ENCODE measurements around the gene NEAT1.

Gene NEAT1

DNA sequence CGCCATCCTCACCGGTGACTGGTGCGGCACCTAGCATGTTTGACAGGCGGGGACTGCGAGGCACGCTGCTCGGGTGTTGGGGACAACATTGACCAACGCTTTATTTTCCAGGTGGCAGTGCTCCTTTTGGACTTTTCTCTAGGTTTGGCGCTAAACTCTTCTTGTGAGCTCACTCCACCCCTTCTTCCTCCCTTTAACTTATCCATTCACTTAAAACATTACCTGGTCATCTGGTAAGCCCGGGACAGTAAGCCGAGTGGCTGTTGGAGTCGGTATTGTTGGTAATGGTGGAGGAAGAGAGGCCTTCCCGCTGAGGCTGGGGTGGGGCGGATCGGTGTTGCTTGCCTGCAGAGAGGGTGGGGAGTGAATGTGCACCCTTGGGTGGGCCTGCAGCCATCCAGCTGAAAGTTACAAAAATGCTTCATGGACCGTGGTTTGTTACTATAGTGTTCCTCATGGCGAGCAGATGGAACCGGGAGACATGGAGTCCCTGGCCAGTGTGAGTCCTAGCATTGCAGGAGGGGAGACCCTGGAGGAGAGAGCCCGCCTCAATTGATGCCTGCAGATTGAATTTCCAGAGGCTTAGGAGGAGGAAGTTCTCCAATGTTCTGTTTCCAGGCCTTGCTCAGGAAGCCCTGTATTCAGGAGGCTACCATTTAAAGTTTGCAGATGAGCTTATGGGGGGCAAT lies 1.1 kb downstream of the NEAT1 start:
- no peak for DNase-seq (ENCODE audit: low read depth)

DNA sequence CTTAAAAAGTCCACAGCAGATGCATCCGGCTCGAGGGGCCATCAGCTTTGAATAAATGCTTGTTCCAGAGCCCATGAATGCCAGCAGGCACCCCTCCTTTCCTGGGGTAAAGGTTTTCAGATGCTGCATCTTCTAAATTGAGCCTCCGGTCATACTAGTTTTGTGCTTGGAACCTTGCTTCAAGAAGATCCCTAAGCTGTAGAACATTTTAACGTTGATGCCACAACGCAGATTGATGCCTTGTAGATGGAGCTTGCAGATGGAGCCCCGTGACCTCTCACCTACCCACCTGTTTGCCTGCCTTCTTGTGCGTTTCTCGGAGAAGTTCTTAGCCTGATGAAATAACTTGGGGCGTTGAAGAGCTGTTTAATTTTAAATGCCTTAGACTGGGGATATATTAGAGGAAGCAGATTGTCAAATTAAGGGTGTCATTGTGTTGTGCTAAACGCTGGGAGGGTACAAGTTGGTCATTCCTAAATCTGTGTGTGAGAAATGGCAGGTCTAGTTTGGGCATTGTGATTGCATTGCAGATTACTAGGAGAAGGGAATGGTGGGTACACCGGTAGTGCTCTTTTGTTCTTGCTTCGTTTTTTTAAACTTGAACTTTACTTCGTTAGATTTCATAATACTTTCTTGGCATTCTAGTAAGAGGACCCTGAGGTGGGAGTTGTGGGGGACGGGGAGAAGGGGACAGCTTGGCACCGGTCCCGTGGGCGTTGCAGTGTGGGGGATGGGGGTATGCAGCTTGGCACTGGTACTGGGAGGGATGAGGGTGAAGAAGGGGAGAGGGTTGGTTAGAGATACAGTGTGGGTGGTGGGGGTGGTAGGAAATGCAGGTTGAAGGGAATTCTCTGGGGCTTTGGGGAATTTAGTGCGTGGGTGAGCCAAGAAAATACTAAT lies 1.9 kb downstream of the NEAT1 start:
- peak; percentile 60 for DNase-seq (ENCODE audit: low read depth)

DNA sequence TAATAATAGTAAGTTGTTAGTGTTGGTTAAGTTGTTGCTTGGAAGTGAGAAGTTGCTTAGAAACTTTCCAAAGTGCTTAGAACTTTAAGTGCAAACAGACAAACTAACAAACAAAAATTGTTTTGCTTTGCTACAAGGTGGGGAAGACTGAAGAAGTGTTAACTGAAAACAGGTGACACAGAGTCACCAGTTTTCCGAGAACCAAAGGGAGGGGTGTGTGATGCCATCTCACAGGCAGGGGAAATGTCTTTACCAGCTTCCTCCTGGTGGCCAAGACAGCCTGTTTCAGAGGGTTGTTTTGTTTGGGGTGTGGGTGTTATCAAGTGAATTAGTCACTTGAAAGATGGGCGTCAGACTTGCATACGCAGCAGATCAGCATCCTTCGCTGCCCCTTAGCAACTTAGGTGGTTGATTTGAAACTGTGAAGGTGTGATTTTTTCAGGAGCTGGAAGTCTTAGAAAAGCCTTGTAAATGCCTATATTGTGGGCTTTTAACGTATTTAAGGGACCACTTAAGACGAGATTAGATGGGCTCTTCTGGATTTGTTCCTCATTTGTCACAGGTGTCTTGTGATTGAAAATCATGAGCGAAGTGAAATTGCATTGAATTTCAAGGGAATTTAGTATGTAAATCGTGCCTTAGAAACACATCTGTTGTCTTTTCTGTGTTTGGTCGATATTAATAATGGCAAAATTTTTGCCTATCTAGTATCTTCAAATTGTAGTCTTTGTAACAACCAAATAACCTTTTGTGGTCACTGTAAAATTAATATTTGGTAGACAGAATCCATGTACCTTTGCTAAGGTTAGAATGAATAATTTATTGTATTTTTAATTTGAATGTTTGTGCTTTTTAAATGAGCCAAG lies 2.7 kb downstream of the NEAT1 start:
- DNase-seq (ENCODE audit: low read depth): peak; percentile 70

DNA sequence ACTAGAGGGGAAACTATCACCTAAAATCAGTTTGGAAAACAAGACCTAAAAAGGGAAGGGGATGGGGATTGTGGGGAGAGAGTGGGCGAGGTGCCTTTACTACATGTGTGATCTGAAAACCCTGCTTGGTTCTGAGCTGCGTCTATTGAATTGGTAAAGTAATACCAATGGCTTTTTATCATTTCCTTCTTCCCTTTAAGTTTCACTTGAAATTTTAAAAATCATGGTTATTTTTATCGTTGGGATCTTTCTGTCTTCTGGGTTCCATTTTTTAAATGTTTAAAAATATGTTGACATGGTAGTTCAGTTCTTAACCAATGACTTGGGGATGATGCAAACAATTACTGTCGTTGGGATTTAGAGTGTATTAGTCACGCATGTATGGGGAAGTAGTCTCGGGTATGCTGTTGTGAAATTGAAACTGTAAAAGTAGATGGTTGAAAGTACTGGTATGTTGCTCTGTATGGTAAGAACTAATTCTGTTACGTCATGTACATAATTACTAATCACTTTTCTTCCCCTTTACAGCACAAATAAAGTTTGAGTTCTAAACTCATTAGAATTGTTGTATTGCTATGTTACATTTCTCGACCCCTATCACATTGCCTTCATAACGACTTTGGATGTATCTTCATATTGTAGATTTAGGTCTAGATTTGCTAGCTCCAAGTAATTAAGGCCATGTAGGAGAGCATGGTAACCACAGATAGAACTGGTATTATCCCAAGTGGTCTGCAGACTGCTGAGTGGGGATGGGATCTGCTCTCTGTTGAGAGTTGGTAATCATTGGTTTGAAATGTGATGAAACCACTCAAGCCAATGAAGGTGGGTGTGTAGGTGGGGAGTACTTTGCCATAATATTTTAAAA lies 3.6 kb downstream of the NEAT1 start:
- no peak for DNase-seq (ENCODE audit: low read depth)

DNA sequence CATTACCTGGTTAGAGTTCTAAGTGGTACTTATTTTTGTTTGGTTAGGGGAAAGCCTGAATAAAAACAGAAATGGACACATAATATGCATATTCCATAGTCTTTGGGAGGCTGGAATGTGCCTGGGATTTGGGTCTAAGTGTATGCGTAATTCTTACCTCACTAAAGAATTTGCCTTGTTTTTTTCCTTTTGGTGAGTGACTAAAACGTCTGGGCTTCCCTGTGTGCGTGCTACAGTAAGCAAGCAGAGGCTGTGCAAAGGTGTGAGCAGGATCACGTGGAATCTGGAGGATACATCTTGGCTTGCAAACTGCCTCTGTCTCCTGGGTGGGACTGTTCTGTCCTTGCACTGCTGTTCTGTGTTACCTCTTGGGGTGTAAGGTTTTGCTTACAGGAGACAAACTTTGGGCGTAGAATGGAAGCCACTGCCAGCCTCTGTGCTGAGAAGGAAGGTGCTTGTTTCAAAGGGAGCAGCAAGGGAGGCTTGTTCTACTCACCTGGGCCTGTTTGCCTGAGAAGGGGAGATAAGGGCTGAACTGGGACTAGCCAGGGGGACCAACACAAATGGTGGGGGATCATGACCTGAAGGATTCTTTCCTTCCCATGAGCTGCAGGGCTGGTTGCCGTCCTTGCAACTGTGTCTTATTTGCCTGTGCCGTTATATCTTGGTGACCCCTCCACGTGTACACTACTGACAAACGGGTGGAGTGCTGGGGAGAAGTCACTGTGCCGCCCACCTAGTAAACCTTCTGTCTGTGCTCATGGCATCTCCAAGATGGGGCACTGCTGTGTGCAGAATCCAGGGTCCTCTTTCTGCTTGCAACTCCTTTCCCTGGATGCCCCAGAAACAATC lies 4.5 kb downstream of the NEAT1 start:
- DNase-seq (ENCODE audit: low read depth): no peak

DNA sequence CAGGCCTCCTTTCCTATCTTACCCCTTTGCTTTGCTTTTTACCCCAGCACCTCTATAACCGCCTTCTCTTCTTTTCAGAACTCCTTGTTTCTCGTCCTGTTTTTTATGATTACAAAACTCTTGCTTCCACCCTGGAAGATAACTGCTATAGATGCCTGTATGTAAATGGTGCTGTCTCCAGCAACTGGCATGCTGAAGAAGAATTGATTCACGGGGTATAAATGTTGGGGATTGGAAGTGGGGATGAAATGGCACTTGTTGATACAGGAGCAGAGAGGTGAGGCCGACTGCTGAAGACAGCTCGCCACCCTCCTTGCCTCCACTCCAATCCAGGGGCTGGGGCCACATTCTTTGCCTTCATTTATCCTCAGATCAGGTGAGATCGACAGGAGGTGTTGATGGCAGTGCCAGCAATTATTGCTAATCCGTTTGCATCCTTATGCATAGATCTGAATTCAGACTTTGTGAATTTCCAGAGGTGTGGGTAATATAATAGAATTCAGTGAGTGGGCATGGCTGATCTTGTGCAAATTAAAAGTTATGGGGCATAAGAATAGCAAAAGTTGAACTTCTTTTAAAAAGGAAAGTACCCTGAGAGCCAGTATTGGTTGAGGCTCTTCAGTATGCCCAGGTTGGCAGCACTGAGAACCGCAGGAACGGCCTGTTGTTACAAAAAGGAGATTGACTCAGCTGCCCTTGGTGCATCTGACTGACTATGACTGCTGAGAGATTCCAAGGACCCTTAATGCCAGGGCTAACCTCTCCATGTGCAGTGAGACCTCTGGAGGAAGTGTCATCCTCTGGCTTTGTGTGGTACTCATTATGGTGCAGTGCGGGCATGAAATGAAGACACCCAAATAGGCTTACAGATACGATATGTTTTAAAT lies 5.3 kb downstream of the NEAT1 start:
- DNase-seq (ENCODE audit: low read depth): no peak

DNA sequence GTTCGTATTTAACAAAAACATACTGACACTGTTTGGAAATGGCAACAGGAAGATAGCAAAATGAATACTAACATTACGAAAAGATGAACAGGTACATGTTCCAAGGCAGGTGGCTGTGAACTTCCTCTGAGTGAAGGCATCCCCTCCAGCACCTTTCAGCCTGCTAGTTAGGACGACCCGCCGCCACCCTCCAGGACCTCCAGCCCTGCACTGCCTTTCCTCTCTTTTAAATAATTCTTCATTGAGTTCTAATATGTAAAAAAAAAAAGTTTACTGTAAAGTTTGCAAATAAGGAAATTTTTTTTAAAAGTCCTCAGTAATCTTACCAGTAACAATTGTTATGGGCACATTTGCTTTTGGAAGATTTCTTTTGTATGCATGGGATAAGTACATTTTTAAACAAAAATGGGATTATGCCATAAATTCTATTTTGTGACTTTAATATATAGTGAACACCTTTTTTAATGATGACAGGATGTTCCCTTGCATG lies 6.0 kb downstream of the NEAT1 start:
- no peak for DNase-seq (ENCODE audit: low read depth)

DNA sequence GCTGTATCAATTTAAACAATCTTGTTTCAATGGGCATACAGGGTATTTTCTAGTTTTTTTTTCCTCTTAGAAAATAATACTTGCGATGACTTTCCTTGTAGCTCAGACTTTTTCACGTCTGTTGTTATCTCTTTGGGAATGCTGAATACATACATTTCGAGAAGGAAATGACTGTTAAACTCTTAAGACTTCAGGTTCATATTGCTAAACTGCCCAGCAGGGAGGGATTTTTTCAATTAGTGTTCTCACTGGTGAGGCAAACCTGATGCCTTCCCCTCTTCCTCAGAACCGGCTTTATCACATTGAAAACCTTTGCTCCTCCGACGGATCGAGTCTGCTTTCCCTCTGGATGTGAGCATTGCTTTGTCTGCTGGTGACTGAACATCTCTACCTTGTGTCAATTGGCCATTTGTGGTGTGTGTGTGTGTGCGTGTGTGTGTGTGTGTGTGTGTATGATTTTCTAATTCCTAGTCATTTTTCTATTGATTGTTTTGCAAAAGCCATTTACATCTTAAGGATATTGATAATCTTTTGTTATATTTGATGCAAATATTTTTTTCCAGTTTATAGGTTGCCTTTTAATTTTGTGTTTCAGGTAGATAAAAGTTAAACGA lies 6.6 kb downstream of the NEAT1 start:
- no peak for DNase-seq (ENCODE audit: low read depth)

DNA sequence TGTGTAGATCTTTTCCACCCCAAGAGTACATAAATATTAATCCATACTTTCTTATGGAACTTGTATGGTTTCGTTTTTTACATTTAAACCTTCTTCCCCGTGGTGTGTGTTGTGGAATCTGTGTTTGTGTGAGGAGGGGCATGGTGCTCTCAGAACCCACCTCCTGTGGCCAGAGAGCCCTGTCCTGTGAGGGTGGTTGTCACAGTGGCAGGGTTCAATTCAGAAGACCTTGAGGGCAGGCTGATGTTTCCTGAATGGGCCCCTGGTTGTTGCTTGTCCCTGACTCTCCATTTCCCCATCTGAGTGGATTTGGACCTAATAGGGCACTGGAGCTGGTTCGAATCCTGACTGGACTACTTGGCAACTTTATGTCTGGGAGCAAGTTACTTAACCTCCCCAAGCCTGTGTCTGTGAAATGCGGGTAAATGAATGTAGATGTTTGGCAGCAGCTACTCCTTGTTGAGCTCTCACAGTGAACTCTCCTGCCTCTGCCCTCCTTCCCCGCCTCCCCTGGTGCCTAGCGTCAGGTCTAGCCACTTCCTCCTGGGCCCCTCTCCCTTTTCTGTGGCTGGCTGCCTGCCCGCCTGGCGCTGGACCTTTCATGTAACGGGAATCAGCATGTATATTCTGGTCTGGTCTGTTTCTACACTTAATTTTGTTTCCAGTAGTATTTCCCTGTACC lies 7.3 kb downstream of the NEAT1 start:
- DNase-seq (ENCODE audit: low read depth): no peak

DNA sequence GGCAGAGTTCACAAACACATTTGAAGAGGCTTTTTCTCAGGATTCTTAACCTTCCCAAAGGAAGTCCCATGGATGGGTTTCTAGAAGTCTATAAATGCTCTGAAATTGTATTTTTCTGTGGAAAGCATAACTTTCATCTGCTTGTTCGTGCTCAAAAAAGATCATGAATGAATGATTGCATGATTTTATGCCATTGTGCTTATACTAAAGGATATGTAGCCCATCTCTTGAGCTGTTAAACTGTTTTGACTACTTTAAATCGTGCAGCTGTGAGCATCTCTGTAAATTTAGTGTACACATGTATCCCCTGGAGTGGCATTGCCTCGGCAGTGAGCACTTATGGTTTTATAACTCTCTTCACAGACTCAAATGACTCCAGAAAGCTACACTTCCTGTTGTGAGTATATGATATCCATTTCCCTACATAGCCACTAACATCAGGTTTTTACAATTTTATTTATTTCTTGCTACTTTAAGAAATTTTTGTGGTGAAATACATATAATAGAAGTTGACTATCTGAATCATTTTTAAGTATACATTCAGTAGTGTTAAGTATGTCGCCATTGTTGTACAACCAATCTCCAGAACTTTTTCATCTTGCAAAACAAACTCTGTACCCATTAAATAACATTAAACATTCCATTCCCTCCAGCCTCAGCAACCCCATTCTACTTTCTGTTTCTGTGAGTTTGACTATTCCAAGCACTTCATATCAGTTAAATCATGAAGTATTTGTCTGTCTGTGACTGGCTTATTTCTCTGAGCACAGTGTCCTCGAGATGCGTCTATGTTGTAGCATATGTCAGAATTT lies 8.0 kb downstream of the NEAT1 start:
- no peak for DNase-seq (ENCODE audit: low read depth)

DNA sequence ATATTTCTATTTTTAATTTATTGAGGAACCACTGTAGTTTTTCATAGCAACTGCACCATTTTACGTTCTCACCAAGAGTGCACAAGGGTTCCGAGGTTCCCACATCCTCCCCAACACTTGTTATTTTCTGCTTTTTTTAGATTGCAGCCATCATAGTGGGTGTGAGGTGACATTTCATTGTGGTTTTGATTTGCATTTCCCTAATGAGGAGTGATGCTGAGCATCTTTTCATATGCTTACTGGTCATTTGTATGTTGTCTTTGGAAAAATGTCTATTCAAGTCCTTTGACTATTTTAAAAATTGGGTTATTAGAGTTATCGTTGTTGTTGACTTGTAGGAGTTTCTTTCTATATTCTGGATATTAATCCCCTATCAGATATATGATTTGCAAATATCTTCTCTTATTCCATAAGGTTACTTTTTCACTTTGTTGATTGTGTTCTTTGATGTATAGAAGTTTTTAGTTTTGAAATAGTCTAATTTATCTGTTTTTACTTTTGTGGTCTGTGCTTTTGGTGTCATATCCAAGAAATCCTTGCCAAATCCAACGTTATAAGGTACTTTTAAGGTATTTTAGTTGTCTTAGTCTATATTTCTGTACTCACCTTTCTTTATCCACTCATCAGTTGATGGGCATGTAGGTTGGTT lies 9.0 kb downstream of the NEAT1 start:
- no peak for DNase-seq (ENCODE audit: low read depth)

DNA sequence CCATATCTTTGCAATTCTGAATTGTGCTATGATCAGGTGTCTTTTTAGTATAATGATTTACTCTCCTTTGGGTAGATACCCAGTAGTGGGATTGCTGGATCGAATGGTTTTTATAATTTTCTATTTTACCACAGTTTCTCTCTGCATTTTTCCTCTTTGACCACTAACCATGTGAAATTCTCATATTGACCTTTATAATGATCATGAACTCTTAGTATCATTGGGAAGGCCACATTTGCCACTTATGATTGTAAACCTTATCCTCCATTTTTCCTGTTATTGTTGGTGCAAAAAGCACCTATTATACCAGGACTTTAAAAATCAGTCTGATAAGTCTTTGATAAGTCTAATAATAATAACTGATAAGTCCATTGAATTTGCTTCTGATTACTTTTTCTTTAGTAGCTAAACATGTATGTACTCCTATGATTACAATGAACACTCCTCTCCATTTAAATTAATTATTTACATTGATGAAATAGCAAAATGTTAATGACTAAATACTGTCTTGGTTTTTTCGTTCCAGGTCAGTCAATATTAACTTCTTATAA lies 9.6 kb downstream of the NEAT1 start:
- no peak for DNase-seq (ENCODE audit: low read depth)

DNA sequence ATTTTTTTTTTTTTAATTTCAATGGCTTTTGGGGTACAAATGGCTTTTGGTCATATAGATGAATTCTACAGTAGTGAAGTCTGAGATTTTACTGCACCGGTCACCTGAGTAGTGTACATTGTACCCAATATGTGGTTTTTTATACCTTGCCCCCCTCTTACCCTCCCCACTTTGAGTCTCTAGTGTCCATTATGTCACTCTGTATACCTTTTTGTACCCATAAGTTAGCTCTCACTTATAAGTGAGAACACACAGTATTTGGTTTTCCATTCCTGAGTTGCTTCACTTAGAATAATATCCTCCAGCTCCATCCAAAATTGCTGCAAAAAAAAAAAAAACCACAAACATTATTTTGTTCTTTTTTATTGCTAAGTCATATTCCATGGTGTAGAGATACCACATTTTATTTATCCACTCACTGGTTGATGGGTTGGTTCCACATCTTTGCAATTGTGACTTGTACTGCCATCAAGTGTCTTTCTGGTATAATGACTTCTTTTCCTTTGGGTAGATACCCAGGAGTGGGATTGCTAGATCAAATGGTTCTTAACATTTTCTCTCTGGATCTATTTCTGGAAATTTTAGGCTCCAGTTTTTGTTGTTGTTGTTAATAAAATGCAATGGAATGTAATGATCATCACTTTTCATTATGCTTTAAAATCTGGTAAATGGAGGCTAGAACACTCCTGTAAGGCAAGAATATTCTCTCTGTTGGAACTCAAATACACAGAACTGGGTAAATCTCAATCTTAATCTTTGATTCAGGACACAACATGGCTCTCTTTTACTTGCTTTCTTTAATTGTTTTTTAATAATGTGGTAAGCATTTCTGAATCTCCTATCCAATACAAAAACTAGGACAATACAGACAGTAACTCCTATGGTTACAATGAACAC lies 10.3 kb downstream of the NEAT1 start:
- DNase-seq (ENCODE audit: low read depth): no peak

DNA sequence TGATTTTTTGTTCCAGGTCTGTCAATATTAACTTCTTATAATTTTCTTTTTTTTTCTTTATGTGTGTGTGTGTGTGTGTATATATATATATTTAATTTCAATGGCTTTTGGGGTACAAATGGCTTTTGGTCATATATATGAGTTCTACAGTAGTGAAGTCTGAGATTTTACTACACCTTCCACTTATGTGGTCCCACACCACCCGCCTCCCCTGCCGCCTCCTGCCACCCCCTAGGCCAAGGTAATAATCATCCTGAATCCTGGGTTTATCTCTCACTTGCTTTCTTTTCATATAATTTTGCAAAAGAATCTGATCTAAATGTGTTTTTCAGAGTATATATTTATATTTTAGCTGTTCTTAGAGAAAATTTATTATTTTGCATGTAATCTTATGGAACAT lies 11.1 kb downstream of the NEAT1 start:
- DNase-seq (ENCODE audit: low read depth): no peak

DNA sequence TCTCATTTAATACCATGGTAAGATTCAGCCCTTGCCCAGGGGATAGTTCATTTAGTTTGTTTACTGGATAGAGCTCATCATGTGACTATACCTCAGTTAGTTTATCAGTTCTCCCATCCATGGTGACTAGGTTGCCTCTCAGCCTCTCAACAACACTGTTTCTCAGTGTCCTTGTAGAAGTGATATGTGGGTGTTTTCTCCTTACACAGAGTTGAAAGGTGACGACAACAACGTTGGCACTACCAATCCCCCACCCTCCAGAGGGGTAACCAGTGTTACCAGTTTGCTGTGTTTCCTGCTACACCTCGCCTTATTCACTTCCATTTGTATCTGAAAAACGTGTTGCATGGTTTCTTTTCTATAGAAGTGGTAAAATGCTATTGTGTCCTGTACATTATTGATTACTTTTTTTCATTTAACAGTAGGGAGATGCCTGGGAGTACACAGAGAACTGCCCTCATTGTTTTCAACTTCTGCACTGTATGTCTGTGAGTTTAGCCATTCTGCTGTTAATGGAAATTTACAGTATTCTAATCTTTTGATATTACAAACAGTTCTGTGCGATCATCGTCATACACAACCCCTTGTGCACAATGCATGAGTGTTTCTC lies 11.6 kb downstream of the NEAT1 start:
- no peak for DNase-seq (ENCODE audit: low read depth)

Measured in activated T-helper 9 cell treated with anti-CD3 and anti-CD28 coated beads, Interleukin-2, amount 50 U/mL, for 16 hours (primary cell).